ENCODE measurements around the gene ITSN1.

ITSN1 gene

DNA sequence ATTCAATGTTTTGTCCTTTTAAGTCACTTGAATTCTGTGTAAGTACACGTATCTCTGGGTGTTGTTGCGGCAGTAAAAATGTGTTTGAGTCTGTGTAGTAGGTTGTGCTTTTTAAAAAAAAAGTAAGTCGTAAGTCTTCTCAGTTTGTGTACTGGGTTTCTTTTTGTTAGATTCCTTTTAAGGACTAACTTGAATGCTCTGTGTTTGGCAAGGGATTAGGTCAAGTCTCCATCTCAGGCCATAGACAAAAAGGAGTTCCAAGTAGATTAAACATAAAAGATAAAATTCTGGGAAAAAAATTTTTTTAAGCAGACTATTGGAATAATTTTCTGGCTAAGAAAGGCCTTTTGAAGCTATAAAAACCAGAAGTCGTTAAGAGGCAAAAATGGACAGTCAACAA lies 160.2 kb downstream of the ITSN1 start:
- TF ChIP-seq, protein P1, sequence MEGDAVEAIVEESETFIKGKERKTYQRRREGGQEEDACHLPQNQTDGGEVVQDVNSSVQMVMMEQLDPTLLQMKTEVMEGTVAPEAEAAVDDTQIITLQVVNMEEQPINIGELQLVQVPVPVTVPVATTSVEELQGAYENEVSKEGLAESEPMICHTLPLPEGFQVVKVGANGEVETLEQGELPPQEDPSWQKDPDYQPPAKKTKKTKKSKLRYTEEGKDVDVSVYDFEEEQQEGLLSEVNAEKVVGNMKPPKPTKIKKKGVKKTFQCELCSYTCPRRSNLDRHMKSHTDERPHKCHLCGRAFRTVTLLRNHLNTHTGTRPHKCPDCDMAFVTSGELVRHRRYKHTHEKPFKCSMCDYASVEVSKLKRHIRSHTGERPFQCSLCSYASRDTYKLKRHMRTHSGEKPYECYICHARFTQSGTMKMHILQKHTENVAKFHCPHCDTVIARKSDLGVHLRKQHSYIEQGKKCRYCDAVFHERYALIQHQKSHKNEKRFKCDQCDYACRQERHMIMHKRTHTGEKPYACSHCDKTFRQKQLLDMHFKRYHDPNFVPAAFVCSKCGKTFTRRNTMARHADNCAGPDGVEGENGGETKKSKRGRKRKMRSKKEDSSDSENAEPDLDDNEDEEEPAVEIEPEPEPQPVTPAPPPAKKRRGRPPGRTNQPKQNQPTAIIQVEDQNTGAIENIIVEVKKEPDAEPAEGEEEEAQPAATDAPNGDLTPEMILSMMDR (conservative IDR thresholded peaks at IDR 0.05; ENCODE audit: low read depth, low read length) = no peak
- no peak overlapping the region for H3K4me3 ChIP-seq (ENCODE audit: low read length)

DNA sequence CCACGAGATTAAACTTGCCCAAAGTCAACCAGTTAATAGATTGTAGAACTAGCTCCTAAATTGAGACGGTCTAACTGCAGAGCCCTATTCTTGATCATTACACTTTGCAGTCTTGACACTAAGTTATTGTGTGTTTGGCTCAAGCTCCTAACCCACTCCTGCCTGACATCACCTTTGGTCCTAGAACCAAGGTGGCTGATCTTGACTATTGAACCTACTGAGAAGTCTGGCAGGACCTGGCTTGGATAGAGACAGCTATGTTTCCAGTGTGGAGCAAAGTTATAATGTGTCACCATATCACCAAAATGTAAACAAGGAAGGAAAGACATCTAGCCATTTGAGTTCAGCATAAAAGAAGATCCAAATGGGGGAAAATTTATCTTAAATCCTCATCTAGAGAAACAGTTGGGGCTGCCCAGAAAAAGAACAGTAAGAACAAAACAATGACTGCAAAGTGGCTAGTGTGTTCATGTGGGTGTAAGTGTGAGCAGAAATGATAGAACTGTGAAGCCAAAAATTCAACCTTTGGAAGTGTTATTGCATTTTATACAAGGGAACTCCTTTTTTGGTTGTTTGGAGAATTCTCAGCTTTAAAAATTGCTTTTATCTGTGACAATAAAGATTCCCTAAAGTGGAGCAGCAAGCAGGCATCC lies 166.5 kb downstream of the ITSN1 start:
- TF ChIP-seq, protein P1 (conservative IDR thresholded peaks at IDR 0.05; ENCODE audit: low read depth, low read length) = no peak
- DNase-seq (ENCODE audit: low read depth) = no peak
- H3K4me3 ChIP-seq (ENCODE audit: low read length) = no peak overlapping the region

More for the DNA sequence above, 160.2 kb downstream of the ITSN1 start:
- DNase-seq (ENCODE audit: low read depth) = no peak

DNA sequence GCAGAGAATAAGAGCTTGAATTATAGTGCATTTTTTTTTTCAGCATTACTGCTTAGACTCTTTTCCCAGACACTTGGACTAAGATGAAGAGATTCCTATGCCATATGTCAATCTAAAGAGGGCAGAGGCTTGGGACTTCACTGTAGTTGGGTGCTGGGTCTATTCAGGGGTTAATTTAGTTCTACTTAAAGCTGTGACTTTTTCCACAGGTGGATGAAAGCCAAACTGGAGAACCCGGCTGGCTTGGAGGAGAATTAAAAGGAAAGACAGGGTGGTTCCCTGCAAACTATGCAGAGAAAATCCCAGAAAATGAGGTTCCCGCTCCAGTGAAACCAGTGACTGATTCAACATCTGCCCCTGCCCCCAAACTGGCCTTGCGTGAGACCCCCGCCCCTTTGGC lies 168.5 kb downstream of the ITSN1 start:
- H3K4me3 ChIP-seq (ENCODE audit: low read length) = no peak overlapping the region
- TF ChIP-seq, protein P1 (conservative IDR thresholded peaks at IDR 0.05; ENCODE audit: low read depth, low read length) = no peak
- no peak for DNase-seq (ENCODE audit: low read depth)

DNA sequence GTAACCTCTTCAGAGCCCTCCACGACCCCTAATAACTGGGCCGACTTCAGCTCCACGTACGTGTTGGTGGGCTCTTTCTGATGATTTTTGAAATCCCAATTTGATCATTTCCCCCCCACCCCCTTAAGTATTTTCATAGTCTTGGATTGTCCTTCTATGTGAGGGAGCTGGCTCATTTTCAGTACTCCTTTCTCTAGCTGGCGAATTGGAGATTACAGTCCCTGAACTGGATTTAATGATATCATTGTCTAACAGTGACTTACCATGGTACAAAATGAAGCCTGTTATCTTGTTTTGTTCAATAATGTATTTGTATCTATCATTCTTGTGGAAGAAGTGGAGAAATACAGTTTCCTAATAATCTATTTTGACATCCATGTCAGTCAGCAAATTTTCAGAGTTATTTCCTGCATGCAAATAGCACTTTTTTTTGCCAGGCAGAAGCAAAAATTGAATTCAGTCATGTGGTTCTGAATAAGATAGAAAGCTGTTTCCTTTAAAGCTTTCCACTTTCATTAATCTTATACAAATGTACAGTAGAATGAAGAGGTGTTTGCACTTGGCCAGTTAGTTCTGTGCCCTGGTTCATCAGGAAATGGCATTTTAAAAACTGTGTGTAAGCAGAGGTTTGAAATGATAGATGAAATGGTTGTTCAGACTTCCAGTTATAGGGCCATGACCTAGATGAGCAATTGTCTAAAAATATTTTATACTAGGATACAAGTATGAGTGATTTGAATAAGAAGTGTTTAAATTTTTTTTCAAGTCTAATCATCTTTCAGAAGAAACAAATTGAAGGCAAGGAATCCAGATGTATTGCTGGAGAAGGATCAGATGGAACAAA lies 169.1 kb downstream of the ITSN1 start:
- no peak for DNase-seq (ENCODE audit: low read depth)
- TF ChIP-seq, protein P1 (conservative IDR thresholded peaks at IDR 0.05; ENCODE audit: low read depth, low read length) = no peak
- H3K4me3 ChIP-seq (ENCODE audit: low read length) = no peak overlapping the region

DNA sequence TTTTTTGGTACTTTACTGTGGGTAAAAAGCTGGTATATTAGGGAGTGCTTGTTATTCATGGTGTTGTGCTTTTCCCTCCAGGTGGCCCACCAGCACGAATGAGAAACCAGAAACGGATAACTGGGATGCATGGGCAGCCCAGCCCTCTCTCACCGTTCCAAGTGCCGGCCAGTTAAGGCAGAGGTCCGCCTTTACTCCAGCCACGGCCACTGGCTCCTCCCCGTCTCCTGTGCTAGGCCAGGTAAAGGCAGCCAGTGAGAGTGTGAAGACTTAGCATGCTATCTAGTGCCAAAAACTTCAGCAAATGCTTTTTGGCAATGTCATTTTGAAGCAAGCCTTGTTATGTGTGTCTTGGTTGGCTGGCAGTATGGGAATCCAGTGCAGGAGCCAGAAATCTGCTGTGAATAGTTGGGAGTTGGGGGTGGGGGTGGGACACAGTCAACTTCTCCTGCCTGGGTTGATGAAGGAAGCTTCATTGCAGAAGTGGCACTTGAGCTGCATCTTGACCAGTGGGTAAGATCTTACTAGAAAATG lies 171.6 kb downstream of the ITSN1 start:
- no peak for DNase-seq (ENCODE audit: low read depth)
- no peak overlapping the region for H3K4me3 ChIP-seq (ENCODE audit: low read length)
- TF ChIP-seq, protein P1 (conservative IDR thresholded peaks at IDR 0.05; ENCODE audit: low read depth, low read length) = no peak

DNA sequence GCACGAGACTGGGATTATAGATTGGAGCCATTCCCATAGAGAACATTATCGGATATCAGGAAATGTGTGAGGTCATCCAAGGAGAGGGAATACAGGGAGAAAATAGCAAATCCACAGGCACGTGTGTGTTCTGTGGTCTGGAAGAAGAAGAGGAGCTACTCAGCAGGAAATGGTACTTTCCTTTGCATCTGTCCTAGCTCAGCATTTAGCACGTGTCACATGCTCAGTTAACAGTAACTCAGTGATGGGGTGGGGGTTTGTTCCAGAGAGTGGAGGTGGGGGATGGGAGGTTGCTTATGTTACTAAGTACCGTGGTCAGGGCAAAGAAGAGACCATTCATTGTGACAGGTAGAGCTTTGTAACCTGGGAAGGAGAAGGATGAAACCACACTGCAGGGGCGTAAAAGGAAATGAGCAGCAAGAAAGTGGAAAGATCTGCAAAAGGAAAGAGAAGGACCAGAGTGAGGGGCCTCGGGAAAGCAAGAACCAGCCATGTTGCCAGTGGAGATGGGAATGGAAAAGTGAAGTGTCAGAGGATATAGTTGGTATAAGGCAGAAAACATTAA lies 172.9 kb downstream of the ITSN1 start:
- TF ChIP-seq, protein P1 (conservative IDR thresholded peaks at IDR 0.05; ENCODE audit: low read depth, low read length) = no peak
- H3K4me3 ChIP-seq (ENCODE audit: low read length) = no peak overlapping the region
- DNase-seq (ENCODE audit: low read depth) = no peak

Data from retinal pigment epithelial cell (primary cell).